ENCODE data around the gene PTPRN2.

The PTPRN2 gene

DNA sequence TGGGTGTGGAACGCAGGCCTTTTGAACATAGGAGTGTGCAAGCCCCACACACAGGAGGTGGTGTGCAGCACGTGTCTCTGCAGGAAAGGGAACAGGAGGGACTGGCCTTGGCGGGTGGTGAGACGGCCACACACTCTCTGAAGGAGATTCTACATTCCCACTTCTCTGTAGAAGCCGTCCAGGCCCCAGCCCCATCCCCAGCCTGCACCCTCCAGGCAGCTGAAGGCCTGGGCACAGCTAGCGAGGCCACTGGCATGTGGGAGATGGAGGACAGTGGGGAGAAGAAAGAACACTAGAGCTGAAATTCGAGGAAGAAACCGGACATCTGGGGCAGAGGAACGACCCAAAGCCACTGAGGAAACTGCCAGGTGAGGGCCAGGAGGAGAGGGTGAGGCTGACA lies 743.5 kb downstream of the PTPRN2 start:
- in situ Hi-C loops (cut with MboI; ENCODE audit: low sequenced_read_pairs, unreplicated experiment), result no loop called here
- TF ChIP-seq, protein P1, sequence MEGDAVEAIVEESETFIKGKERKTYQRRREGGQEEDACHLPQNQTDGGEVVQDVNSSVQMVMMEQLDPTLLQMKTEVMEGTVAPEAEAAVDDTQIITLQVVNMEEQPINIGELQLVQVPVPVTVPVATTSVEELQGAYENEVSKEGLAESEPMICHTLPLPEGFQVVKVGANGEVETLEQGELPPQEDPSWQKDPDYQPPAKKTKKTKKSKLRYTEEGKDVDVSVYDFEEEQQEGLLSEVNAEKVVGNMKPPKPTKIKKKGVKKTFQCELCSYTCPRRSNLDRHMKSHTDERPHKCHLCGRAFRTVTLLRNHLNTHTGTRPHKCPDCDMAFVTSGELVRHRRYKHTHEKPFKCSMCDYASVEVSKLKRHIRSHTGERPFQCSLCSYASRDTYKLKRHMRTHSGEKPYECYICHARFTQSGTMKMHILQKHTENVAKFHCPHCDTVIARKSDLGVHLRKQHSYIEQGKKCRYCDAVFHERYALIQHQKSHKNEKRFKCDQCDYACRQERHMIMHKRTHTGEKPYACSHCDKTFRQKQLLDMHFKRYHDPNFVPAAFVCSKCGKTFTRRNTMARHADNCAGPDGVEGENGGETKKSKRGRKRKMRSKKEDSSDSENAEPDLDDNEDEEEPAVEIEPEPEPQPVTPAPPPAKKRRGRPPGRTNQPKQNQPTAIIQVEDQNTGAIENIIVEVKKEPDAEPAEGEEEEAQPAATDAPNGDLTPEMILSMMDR (IDR thresholded peaks at IDR 0.05; ENCODE audit: borderline replicate concordance, control extremely low read depth, extremely low read depth, insufficient read depth, missing control alignments), result no peak
- DNase-seq (ENCODE audit: low spot score), result no peak

DNA sequence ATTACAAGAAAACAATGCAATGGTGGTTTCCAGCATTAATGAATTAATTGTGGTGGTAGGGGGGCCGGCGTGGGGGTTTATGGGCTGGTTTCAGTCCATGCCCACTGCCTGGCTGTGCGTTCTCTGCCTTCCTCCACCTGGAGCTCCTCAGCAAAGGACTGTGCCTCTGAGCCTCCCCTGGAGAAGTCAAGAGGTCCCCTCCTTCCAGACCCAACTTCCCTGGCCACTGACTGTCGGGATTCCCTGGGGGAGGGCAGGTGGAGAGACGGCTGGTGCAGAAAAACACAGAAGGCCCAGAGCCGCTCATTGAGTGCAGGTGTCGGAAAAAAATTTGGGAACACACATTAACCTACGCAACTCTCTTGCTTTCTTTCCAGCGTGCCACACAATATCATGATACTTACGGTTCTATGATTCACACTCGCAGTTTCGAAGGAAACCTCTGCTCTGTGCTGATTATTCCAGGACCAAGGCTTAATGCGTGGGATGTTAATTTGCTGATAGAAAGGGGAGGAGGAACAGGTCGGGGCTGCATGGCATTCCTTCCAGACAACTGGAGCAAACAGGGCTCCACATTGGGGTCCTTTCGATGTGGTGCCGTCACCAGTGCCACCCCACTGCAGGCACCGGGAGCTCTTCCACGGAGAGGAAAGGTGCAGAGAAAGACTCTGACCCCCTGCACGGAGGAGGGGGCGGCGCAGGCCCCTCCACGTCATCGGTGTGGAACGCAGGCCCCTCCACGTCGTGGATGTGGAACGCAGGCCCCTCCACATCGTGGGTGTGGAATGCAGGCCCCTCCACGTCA lies 744.1 kb downstream of the PTPRN2 start:
- in situ Hi-C loops (cut with MboI; ENCODE audit: low sequenced_read_pairs, unreplicated experiment), result no loop called here
- TF ChIP-seq, protein P1 (IDR thresholded peaks at IDR 0.05; ENCODE audit: borderline replicate concordance, control extremely low read depth, extremely low read depth, insufficient read depth, missing control alignments), result no peak
- no peak for DNase-seq (ENCODE audit: low spot score)

DNA sequence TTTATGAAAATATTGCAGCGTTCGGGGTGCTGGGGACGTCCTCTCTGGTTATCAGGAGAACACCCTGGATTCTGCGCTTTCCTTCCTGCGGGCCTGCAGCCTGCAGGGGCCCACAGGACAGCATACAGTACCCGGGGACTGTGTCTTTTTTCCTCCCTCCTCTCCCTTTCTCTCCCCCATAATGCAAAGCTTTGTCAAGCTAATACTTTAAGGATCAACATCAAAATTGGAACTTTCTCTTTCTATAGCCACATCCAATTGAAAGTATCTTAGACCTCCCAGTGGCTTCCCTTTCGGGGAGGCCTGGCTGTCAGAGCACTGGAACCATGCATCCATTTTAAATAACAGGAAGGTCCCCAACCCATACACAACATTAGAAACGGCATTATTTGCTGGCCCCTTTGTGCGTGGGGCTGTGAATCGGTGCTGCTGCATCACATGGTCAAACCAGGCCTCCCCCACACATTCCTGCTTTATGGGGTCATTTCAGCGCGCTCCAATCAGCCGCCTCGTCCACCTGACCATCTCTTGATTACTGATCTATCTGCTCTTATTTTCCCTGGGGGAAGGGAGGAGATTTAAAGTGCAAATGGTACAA lies 745.8 kb downstream of the PTPRN2 start:
- no peak for DNase-seq (ENCODE audit: low spot score)
- TF ChIP-seq, protein P1 (IDR thresholded peaks at IDR 0.05; ENCODE audit: borderline replicate concordance, control extremely low read depth, extremely low read depth, insufficient read depth, missing control alignments), result no peak
- in situ Hi-C loops (cut with MboI; ENCODE audit: low sequenced_read_pairs, unreplicated experiment), result no loop called here

DNA sequence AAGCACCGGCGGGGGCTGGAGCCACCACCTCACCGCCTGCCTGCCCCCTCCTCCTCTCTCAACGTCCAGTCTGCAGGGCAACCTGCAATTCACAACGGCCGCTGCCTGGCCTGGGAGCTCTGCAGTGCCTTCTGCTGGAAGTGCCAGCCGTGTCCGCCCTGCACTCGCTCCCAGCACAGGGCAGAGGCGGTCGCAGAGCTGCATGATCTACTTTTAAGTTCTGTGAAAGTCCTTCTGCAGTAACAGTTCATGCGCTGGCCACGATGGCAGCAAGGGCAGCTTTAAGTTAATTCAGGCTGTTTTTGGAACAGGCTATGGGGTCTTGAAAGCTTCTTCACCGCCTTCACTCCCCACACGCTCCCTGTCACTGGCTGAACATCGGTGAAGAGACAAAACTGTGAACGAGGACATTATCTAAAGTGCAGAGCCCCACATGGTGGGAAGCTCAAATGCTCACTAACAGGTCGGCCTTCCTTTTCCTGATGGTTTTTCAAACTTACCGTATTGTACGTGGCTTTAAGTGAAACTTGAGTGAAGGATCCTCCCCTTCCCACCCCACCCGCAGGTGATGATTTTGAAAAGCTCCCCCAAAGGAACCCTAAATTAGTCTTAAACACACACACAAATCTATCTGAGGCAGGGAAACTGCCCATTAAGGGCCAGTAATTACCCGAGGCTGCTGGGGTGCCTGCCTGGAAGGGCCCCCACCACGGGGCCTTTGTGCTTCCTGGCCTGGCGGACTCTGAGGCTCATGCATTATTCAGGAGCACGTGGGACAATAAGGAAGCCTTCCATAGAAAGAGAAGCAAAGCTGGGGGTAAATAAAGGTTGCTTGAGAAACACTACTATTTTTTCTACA lies 746.5 kb downstream of the PTPRN2 start:
- TF ChIP-seq, protein P1 (IDR thresholded peaks at IDR 0.05; ENCODE audit: borderline replicate concordance, control extremely low read depth, extremely low read depth, insufficient read depth, missing control alignments), result no peak
- in situ Hi-C loops (cut with MboI; ENCODE audit: low sequenced_read_pairs, unreplicated experiment), result no loop called here

DNA sequence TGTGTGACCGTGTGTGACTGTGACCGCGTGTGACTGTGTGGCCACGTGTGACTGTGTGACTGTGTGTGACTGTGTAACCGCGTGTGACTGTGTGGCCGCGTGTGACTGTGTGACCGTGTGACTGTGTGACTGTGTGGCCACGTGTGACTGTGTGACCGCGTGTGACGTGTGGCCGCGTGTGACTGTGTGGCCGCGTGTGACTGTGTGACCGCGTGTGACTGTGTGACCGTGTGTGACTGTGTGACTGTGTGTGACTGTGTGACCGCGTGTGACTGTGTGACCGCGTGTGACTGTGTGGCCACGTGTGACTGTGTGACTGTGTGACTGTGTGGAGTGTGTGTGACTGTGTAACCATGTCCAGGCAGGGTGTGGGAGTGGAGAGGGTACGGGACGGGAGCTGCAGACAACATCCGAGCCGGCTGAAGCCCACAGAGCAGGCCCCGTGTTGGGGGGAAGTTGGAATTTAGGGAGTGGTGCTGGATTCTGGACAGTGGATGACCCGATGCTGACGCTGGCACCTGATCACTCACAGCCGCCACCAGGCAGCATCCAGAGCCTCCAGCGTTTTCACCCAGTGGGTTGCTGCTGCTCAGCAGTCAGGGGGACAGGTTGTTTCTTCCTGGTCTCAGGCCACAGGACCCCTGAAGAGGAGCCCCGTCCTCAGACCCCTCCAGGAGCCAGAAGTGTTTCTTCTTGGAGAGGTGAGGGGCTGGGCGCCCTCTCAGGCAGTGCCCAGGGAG lies 747.3 kb downstream of the PTPRN2 start:
- DNase-seq (ENCODE audit: low spot score), result no peak
- in situ Hi-C loops (cut with MboI; ENCODE audit: low sequenced_read_pairs, unreplicated experiment), result no loop called here
- TF ChIP-seq, protein P1 (IDR thresholded peaks at IDR 0.05; ENCODE audit: borderline replicate concordance, control extremely low read depth, extremely low read depth, insufficient read depth, missing control alignments), result no peak

More for the DNA sequence above, 746.5 kb downstream of the PTPRN2 start:
- DNase-seq (ENCODE audit: low spot score), result no peak

DNA sequence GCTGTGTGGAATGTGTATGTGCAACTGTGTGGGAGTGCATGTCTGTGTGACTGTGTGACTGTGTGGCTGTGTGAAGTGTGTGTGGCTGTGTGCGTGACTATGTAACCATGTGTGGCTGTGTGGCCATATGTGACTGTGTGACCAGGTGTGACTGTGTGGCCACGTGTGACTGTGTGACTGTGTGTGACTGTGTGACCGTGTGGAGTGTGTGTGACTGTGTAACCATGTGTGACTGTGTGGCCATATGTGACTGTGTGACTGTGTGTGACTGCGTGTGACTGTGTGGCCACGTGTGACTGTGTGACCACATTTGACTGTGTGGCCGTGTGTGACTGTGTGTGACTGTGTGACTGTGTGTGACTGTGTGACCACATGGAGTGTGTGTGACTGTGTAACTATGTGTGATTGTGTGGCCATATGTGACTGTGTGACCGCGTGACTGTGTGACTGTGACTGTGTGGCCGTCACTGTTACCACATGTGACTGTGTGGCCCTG lies 747.9 kb downstream of the PTPRN2 start:
- TF ChIP-seq, protein P1 (IDR thresholded peaks at IDR 0.05; ENCODE audit: borderline replicate concordance, control extremely low read depth, extremely low read depth, insufficient read depth, missing control alignments), result no peak
- DNase-seq (ENCODE audit: low spot score), result no peak
- in situ Hi-C loops (cut with MboI; ENCODE audit: low sequenced_read_pairs, unreplicated experiment), result no loop called here
